ENCODE results near the gene C8G. TPM values are rescaled to one million over a fixed set of nuclear protein-coding genes. Genes with fewer than 3 reads are reported as not detected.

The C8G gene
- total and polyA plus RNA-seq, 2 donors (not counting 1 experiment from before 2014, with no cell fraction given) = 1.7 to 2.8 TPM

DNA sequence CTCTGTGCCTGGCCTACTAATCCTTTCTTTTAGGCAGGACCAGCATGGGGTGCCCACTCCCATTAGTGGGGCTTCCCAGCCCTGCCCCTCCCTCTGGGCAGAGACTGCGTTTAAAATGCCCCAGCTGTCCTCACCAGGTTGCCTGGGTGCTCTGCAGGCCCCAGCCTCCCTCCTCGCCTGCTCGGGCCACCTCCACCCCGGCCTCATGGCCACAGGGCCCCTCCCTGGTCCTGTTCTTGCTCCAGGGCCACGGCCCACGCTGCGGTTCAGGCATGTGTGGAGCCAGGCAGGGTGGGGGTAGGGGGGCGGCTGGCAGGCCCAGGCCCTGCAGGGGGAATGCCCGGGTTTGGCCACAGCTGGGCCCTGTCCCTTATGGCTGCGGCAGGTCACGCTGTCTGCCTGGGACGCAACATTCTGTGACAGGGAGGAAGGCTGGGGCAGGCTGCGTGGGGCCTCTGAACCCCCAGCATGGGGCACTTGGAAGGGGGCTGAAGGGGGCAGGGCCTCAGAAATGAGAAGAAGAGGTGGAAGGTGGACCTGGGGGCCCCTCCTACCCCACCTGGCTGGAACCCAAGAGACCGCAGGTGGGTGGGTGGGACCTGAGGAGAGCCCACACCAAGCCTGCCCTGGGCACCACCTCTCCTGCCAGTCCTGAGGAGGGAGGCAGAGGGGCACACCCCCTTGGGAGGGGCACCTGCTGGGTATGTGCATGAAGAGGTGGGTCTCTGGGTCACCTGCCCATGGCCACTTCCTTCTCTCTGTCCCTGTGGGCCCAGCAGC lies 6.7 kb downstream of the C8G start, which contains the start of gene LCN12:
TSS of gene LCN12 (plus strand) at position 733 of the 780 bp plus-strand sequence. CDS start 55 bp downstream, outside the sequence.
- no peaks in the 10 kb centered on the region for H3K9me3 Mint-ChIP-seq (ENCODE audit: insufficient read depth)
- ATAC-seq (ENCODE audit: low read depth) = no peak
- H3K4me2 ChIP-seq (replicated peaks; ENCODE audit: low read depth, low read length, poor library complexity, severe bottlenecking) = no peak within 1 kb of the TSS
- no peak for DNase-seq
- POLR2A ChIA-PET = no interaction called here
- peaks cover 10 to 11% of the 10 kb centered on the region in 2 donors for H3K4me1 ChIP-seq (ENCODE audit: control insufficient read depth in 2 of 2, insufficient read depth in 2 of 2, low read length in 2 of 2)
- no peak within 1 kb of the TSS for H2AFZ ChIP-seq (ENCODE audit: insufficient read depth, low read depth, low read length, poor library complexity, severe bottlenecking)
- no peak within 1 kb of the TSS for H3K27ac ChIP-seq (ENCODE audit: low read length in 2 of 2)
- no peaks in the 10 kb centered on the region for H3K9me3 ChIP-seq (ENCODE audit: control extremely low read depth in 1 of 3, control insufficient read depth in 2 of 3, insufficient read depth in 1 of 3, low read length in 2 of 3)
- no peaks in the 10 kb centered on the region for H3K79me2 ChIP-seq (ENCODE audit: control insufficient read depth, insufficient read depth, low read length)
- H3K27me3 ChIP-seq (replicated peaks in 1 of 4; ENCODE audit: control extremely low read depth in 1 of 4, control insufficient read depth in 3 of 4, insufficient read depth in 4 of 4, low read length in 3 of 4) = peaks cover 0 to 2% (median 0%) of the 10 kb centered on the region in 4 experiments
- no peak within 1 kb of the TSS for H3K9ac ChIP-seq (ENCODE audit: low read length)
- intact Hi-C loops (cut with micrococcal nuclease) = no loop called here
- no peaks in the 10 kb centered on the region for H3K36me3 ChIP-seq (replicated peaks in 1 of 2; ENCODE audit: control extremely low read depth in 1 of 2, control insufficient read depth in 1 of 2, extremely low read depth in 1 of 2, insufficient read depth in 2 of 2, low read length in 1 of 2)
- H3K4me3 Mint-ChIP-seq = no peak within 1 kb of the TSS
- H3K4me3 ChIP-seq (ENCODE audit: control extremely low read depth in 1 of 5, extremely low read depth in 1 of 5, insufficient read depth in 1 of 5, low read depth in 2 of 5, low read length in 4 of 5) = no peak within 1 kb of the TSS
- WGBS (ENCODE audit: insufficient coverage) = 93% methylated on average over 12 of the region's 14 CpGs
- peak within 1 kb of the TSS; percentile 59 for H3K27ac Mint-ChIP-seq
- CTCF ChIA-PET = interaction anchor here (0.5 to 1.0 kb wide), 2 partner anchors 83 to 95 kb away, joined by 5 read pairs; no protein-coding TSS in a partner anchor
- no peaks in the 10 kb centered on the region for H3K27me3 Mint-ChIP-seq
- peaks cover 8% of the 10 kb centered on the region for H3K4me1 Mint-ChIP-seq
- H4K20me1 ChIP-seq (ENCODE audit: control insufficient read depth, insufficient read depth, low read length, poor library complexity, severe bottlenecking) = no peaks in the 10 kb centered on the region
- TF ChIP-seq CTCF (IDR thresholded peaks at IDR 0.05) = no peak
- no peak for TF ChIP-seq EZH2 (IDR thresholded peaks at IDR 0.05; ENCODE audit: borderline replicate concordance, insufficient read depth, low read depth, low read length, poor library complexity, severe bottlenecking)

- no peak overlapping the region for H3K4me3 ChIP-seq (ENCODE audit: control extremely low read depth in 1 of 5, extremely low read depth in 1 of 5, insufficient read depth in 1 of 5, low read depth in 2 of 5, low read length in 4 of 5)
- TF ChIP-seq CTCF (IDR thresholded peaks at IDR 0.05) (no peak), EZH2 (IDR thresholded peaks at IDR 0.05; ENCODE audit: borderline replicate concordance, insufficient read depth, low read depth, low read length, poor library complexity, severe bottlenecking) (no peak)
- no peak overlapping the region for H3K9ac ChIP-seq (ENCODE audit: low read length)
- CTCF ChIA-PET = no interaction called here
- no peaks in the 10 kb centered on the region for H3K9me3 ChIP-seq (ENCODE audit: control extremely low read depth in 1 of 3, control insufficient read depth in 2 of 3, insufficient read depth in 1 of 3, low read length in 2 of 3)
- POLR2A ChIA-PET = no interaction called here
- H4K20me1 ChIP-seq (ENCODE audit: control insufficient read depth, insufficient read depth, low read length, poor library complexity, severe bottlenecking) = no peaks in the 10 kb centered on the region
- DNase-seq = no peak
- Mint-ChIP-seq H3K4me1 (peaks cover 7% of the 10 kb centered on the region), H3K9me3 (ENCODE audit: insufficient read depth) (no peaks in the 10 kb centered on the region), H3K27ac (no peak overlapping the region), H3K4me3 (no peak overlapping the region), H3K27me3 (no peaks in the 10 kb centered on the region)
- peaks cover 10 to 11% of the 10 kb centered on the region in 2 donors for H3K4me1 ChIP-seq (ENCODE audit: control insufficient read depth in 2 of 2, insufficient read depth in 2 of 2, low read length in 2 of 2)
- H3K79me2 ChIP-seq (ENCODE audit: control insufficient read depth, insufficient read depth, low read length) = no peaks in the 10 kb centered on the region
- H3K4me2 ChIP-seq (replicated peaks; ENCODE audit: low read depth, low read length, poor library complexity, severe bottlenecking) = no peak overlapping the region
- no peak overlapping the region for H3K27ac ChIP-seq (ENCODE audit: low read length in 2 of 2)
- H2AFZ ChIP-seq (ENCODE audit: insufficient read depth, low read depth, low read length, poor library complexity, severe bottlenecking) = no peak overlapping the region
- H3K27me3 ChIP-seq (replicated peaks in 1 of 4; ENCODE audit: control extremely low read depth in 1 of 4, control insufficient read depth in 3 of 4, insufficient read depth in 4 of 4, low read length in 3 of 4) = peaks cover 0 to 2% (median 0%) of the 10 kb centered on the region in 4 experiments
- intact Hi-C loops (cut with micrococcal nuclease) = no loop called here
- ATAC-seq (ENCODE audit: low read depth) = no peak
- 94% methylated on average over 15 of the region's 15 CpGs for WGBS (ENCODE audit: insufficient coverage)
- no peaks in the 10 kb centered on the region for H3K36me3 ChIP-seq (replicated peaks in 1 of 2; ENCODE audit: control extremely low read depth in 1 of 2, control insufficient read depth in 1 of 2, extremely low read depth in 1 of 2, insufficient read depth in 2 of 2, low read length in 1 of 2)
Observed at GRCh38 chr9:136952321-136952850, 7.3 kb downstream of the C8G start.

All from B cell (primary cell).